Nephron progenitor cell (in vitro differentiated cells): Measurements from ENCODE around the gene GRIK2.

Experiments used
- DNase-seq: peaks from one replicate; pipeline ENCODE4 v3.0.0; 2021
- H3K27ac Mint-ChIP-seq: 2 replicates; pipeline ENCODE4 v1.8.0; 2021; ENCODE audit warnings: mild to moderate bottlenecking, moderate library complexity, mixed read lengths
- H3K27me3 Mint-ChIP-seq: 2 replicates; pipeline ENCODE4 v1.8.0; 2021; ENCODE audit warnings: mild to moderate bottlenecking, low read depth, mixed read lengths; ENCODE audit not compliant: poor library complexity
- H3K36me3 Mint-ChIP-seq: 2 replicates; pipeline ENCODE4 v1.8.0; 2021; ENCODE audit warnings: low read depth, mixed read lengths
- H3K4me1 Mint-ChIP-seq: 2 replicates; pipeline ENCODE4 v1.8.0; 2021; ENCODE audit warnings: mixed read lengths
- H3K4me3 Mint-ChIP-seq: 2 replicates; pipeline ENCODE4 v1.8.0; 2021; ENCODE audit warnings: mild to moderate bottlenecking, moderate library complexity, mixed read lengths
- H3K9me3 Mint-ChIP-seq: 2 replicates; pipeline ENCODE4 v1.8.0; 2021; ENCODE audit warnings: mild to moderate bottlenecking, moderate library complexity, mixed read lengths
- CTCF ChIP-seq: fragments of 200-600 bp; sonication (generic); IDR thresholded peaks from 2 replicates; pipeline ENCODE4 v1.5.0; 2021; ENCODE audit warnings: antibody characterized with exemption

The GRIK2 gene

GRCh38 chr6:101477436-101477835 is 83.9 kb downstream of the GRIK2 start:
- no peak overlapping the region for H3K4me3 Mint-ChIP-seq
- no peaks in the 10 kb centered on the region for H3K9me3 Mint-ChIP-seq
- H3K4me1 Mint-ChIP-seq = no peaks in the 10 kb centered on the region
- DNase-seq = no peak
- H3K27ac Mint-ChIP-seq = no peak overlapping the region
- no peaks in the 10 kb centered on the region for H3K27me3 Mint-ChIP-seq
- H3K36me3 Mint-ChIP-seq = no peaks in the 10 kb centered on the region
- no peak for TF ChIP-seq CTCF

- Mint-ChIP-seq H3K4me3 (no peak overlapping the region), H3K27me3 (no peaks in the 10 kb centered on the region), H3K4me1 (no peaks in the 10 kb centered on the region), H3K9me3 (no peaks in the 10 kb centered on the region), H3K27ac (no peak overlapping the region), H3K36me3 (no peaks in the 10 kb centered on the region)
- DNase-seq = no peak
- TF ChIP-seq CTCF = no peak
These were observed 85.4 kb downstream of the GRIK2 start for GRCh38 chr6:101478891-101479290.

GRCh38 chr6:101482606-101483005 is 89.1 kb downstream of the GRIK2 start:
- TF ChIP-seq CTCF = no peak
- no peak overlapping the region for H3K27ac Mint-ChIP-seq
- no peak overlapping the region for H3K4me3 Mint-ChIP-seq
- H3K4me1 Mint-ChIP-seq = no peaks in the 10 kb centered on the region
- H3K9me3 Mint-ChIP-seq = no peaks in the 10 kb centered on the region
- H3K27me3 Mint-ChIP-seq = no peaks in the 10 kb centered on the region
- no peak for DNase-seq
- no peaks in the 10 kb centered on the region for H3K36me3 Mint-ChIP-seq

GRCh38 chr6:101484781-101485180 is 91.3 kb downstream of the GRIK2 start:
- Mint-ChIP-seq H3K4me3 (no peak overlapping the region), H3K27ac (peak overlapping the region; percentile 45), H3K4me1 (no peaks in the 10 kb centered on the region), H3K36me3 (no peaks in the 10 kb centered on the region), H3K9me3 (no peaks in the 10 kb centered on the region), H3K27me3 (no peaks in the 10 kb centered on the region)
- TF ChIP-seq CTCF = no peak
- DNase-seq = no peak

- no peak overlapping the region for H3K4me3 Mint-ChIP-seq
These were observed 92.6 kb downstream of the GRIK2 start for GRCh38 chr6:101486124-101486523.

More at GRCh38 chr6:101486124-101486523, 92.6 kb downstream of the GRIK2 start:
- no peak for DNase-seq
- Mint-ChIP-seq H3K9me3 (no peaks in the 10 kb centered on the region), H3K4me1 (no peaks in the 10 kb centered on the region), H3K36me3 (no peaks in the 10 kb centered on the region), H3K27me3 (no peaks in the 10 kb centered on the region), H3K27ac (no peak overlapping the region)
- TF ChIP-seq CTCF = no peak
